IPS-15b (cell line): ENCODE measurements around the gene IFI27L1.

Source experiments
- H3K27me3 ChIP-seq: one replicate; pipeline ENCODE4 v1.6.1; 2013; ENCODE audit warnings: low read length; ENCODE audit not compliant: control insufficient read depth, insufficient read depth
- H3K36me3 ChIP-seq: one replicate; pipeline ENCODE4 v1.6.1; 2013; ENCODE audit warnings: low read length; ENCODE audit not compliant: control insufficient read depth, insufficient read depth
- H3K4me1 ChIP-seq: one replicate; pipeline ENCODE4 v1.6.1; 2013; ENCODE audit warnings: mild to moderate bottlenecking, low read length; ENCODE audit not compliant: control insufficient read depth, insufficient read depth
- H3K4me3 ChIP-seq: one replicate; pipeline ENCODE4 v1.5.1; 2013; ENCODE audit warnings: low read depth, low read length
- H3K9ac ChIP-seq: one replicate; pipeline ENCODE4 v1.6.1; 2013; ENCODE audit warnings: low read depth, mild to moderate bottlenecking, low read length
- H3K9me3 ChIP-seq: one replicate; pipeline ENCODE4 v1.6.1; 2013; ENCODE audit warnings: mild to moderate bottlenecking, low read length; ENCODE audit not compliant: control insufficient read depth, insufficient read depth

IFI27L1 gene

DNA sequence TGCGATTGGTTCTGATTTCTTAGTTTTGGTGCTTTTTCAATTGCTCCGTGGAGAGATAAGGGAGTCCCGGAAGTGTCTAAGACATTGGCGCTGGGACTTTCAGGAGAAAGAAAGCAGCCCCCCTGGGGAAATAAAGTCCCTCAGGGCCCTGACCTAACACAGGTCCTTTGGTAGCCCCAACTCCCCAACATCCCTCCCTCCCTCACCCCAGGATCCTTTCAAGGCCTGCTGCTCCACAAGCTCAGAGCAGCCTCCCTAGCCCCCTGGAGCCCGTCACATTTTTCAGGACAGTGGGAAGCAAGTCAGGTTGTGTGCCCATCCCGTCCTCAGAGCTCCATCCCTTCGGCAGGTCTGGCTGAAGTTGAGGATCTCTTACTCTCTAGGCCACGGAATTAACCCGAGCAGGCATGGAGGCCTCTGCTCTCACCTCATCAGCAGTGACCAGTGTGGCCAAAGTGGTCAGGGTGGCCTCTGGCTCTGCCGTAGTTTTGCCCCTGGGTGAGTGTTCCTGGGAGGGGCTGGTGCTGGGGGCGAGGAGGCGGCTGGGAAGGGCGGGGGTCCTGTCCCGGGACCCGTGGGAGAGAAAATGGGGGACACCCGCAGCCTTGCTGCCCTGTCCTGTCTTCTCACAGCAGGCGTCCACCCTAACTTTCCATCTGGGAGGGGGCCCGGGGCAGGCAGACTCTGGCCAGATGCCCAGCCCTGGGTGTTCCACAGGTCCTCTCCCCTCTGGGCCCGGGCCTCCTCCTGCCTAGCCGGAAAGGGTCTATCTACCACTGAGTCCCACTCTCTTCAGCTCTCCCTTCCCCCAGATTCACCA lies 30.4 kb downstream of the IFI27L1 start:
- Histone ChIP-seq H3K4me3 (no peak overlapping the region), H3K4me1 (no peaks in the 10 kb centered on the region), H3K9ac (no peak overlapping the region), H3K27me3 (no peaks in the 10 kb centered on the region), H3K36me3 (no peaks in the 10 kb centered on the region), H3K9me3 (no peaks in the 10 kb centered on the region)

DNA sequence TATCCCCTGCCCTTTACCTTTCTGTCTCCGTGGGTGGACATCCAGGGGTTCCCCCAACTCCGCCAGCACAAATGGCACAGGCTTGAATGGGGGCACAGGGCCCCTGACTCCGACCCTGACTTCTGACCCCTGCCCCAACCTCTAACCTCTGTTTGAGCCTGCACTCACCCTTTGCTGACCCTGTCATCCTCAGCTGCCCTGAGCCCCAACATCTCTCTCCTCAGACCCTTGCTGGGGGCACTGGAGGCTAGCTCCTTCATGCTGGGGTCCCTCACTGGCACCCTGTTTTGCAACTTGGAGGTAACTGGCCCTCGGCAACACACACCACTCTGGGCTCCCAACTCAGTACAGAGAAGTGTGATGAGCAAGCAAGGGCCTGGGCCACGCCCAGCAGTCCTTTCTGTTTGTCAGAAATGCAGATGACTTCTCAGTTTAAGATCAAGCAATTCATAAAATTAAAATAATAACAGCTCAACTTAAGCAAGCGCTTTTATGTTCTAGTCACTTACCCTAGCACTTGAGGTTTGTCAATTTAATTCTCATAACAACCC lies 31.5 kb downstream of the IFI27L1 start:
- no peak overlapping the region for H3K9ac ChIP-seq
- no peaks in the 10 kb centered on the region for H3K9me3 ChIP-seq
- H3K4me3 ChIP-seq, result no peak overlapping the region
- H3K4me1 ChIP-seq, result no peaks in the 10 kb centered on the region
- H3K27me3 ChIP-seq, result no peaks in the 10 kb centered on the region
- no peaks in the 10 kb centered on the region for H3K36me3 ChIP-seq

DNA sequence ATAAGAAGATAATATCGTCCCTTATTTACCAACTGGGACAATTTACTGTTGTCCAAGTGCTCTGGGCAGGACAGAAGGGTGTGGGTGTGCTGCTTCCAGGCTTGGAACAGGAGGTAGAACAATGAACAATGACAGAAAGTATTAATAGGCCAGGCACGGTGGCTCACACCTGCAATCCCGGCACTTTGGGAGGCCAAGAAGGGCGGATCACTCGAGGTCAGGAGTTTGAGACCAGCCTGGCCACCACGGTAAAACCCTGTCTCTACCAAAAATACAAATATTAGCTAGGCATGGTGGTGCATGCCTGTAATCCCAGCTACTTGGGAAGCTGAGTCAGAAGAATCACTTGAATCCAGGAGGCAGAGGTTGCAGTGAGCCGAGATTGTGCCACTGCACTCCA lies 32.0 kb downstream of the IFI27L1 start:
- no peak overlapping the region for H3K4me3 ChIP-seq
- H3K27me3 ChIP-seq, result no peaks in the 10 kb centered on the region
- no peak overlapping the region for H3K9ac ChIP-seq
- no peaks in the 10 kb centered on the region for H3K4me1 ChIP-seq
- H3K36me3 ChIP-seq, result no peaks in the 10 kb centered on the region
- no peaks in the 10 kb centered on the region for H3K9me3 ChIP-seq

DNA sequence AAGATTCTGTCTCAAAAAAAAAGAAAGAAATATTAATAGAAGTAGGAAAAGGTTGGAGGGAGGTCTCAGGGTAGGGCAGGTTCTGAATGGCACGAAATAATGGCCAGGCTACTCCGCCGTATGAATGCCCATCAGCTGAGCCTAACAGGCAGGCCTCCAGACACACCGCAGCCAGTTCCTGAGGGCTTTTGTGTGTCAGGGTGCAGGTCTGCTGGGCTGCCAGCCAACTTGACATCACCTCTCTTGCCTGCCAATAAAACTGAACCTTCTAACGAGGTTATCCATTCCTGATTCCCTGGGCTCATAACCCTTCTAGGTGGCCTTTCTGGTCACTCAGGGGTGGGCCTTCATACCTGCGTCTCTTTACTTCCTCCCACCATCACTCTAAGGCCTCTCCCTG lies 32.4 kb downstream of the IFI27L1 start:
- Histone ChIP-seq H3K27me3 (no peaks in the 10 kb centered on the region), H3K36me3 (no peaks in the 10 kb centered on the region), H3K4me3 (no peak overlapping the region), H3K9me3 (no peaks in the 10 kb centered on the region), H3K9ac (no peak overlapping the region), H3K4me1 (no peaks in the 10 kb centered on the region)

DNA sequence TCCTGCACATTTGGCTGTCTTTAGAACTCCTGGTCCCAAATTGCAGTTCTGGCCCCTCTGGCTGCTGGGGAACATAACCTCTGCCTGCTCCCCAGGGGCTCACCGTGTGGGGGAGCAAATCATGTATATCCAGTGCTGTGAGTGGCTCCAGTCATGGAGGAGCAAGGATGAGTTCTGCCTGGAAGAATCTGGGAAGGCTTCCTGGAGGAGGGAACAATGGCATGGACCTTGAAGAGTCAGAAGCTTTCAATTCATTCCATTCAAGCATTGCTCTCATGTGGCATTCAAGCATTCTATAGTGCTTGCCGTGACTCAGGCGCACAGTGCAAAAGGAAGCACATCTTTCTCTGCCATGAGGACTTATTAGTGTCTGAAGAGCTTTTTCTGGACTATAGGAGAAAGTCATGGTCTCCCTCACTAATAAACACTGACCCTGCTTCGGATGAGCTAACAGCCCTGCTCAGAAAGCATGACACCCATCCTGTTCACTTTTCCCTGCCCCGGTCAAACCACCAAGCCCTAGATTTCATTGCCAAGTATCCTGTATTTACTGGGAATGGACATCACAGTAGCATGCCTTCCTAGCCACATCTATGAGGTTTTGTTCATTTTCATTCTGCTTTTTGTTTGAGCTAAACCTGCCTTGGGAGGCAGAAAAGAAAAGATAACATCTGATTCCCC lies 32.9 kb downstream of the IFI27L1 start:
- Histone ChIP-seq H3K9ac (no peak overlapping the region), H3K9me3 (no peaks in the 10 kb centered on the region), H3K36me3 (no peaks in the 10 kb centered on the region), H3K4me3 (no peak overlapping the region), H3K4me1 (no peaks in the 10 kb centered on the region), H3K27me3 (no peaks in the 10 kb centered on the region)

DNA sequence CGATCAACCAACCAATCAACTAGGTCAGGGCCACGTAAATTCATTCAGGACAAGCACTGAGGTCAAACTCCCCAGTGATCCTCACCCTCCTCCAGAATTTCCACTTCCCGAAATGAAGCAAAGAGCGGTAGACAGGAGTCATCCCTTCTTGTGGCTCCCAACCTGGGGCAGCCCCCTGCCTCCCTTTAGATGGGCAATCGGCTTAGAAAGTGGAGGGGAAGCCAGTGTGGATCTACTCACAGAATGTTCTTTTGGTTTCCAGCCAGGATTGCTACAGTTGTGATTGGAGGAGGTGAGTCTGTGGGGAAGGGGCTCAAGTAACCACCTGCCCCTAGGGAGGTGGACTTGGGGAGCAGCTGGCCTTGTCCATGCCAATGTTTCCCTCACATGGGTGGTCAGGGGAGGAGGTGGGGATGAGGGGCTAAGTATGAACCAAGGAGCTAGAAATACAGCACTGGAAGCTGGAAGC lies 33.5 kb downstream of the IFI27L1 start:
- Histone ChIP-seq H3K4me3 (no peak overlapping the region), H3K9ac (no peak overlapping the region), H3K4me1 (no peaks in the 10 kb centered on the region), H3K9me3 (no peaks in the 10 kb centered on the region), H3K27me3 (no peaks in the 10 kb centered on the region), H3K36me3 (no peaks in the 10 kb centered on the region)

DNA sequence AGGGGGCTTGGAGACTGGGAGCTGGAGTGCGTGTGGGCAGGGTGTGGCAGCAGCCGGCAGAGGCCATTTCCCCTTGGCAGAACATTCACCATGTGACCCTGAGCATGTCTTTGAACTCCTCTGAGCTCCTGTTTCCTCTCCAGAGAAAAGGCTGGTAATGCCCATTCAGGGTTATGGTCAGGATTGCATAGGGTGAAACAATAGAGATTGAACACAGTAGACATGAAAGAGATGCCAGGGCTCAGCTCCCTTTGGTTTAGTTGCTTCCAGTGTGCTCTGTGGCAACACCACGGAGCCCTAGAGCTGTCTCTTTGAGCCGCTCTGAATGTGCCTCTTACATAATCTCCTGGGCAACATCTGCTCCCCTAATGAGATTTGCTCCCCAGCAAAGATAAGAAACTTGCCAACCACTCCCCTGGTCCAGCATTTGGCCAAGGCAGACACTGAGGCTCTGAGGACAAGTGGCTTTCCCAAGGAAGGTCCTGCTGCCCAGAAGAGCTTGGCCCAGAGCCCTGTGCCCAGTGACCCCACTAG lies 34.0 kb downstream of the IFI27L1 start:
- no peaks in the 10 kb centered on the region for H3K4me1 ChIP-seq
- no peaks in the 10 kb centered on the region for H3K9me3 ChIP-seq
- no peak overlapping the region for H3K9ac ChIP-seq
- no peaks in the 10 kb centered on the region for H3K36me3 ChIP-seq
- no peaks in the 10 kb centered on the region for H3K27me3 ChIP-seq
- no peak overlapping the region for H3K4me3 ChIP-seq

DNA sequence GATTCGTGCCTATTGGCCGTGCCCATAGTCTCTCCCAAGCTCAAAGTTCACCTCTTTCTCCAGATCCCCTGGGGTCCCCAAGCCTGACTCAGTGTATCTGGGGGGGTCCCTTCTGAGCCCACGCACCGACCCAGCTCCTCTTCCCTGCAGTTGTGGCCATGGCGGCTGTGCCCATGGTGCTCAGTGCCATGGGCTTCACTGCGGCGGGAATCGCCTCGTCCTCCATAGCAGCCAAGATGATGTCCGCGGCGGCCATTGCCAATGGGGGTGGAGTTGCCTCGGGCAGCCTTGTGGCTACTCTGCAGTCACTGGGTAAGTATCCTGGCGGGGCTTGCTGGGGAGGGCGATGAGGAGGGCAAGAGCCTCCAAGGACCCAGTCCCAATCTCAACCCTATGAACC lies 34.5 kb downstream of the IFI27L1 start:
- no peak overlapping the region for H3K4me3 ChIP-seq
- H3K27me3 ChIP-seq, result no peaks in the 10 kb centered on the region
- H3K9me3 ChIP-seq, result no peaks in the 10 kb centered on the region
- no peak overlapping the region for H3K9ac ChIP-seq
- no peaks in the 10 kb centered on the region for H3K36me3 ChIP-seq
- no peaks in the 10 kb centered on the region for H3K4me1 ChIP-seq

DNA sequence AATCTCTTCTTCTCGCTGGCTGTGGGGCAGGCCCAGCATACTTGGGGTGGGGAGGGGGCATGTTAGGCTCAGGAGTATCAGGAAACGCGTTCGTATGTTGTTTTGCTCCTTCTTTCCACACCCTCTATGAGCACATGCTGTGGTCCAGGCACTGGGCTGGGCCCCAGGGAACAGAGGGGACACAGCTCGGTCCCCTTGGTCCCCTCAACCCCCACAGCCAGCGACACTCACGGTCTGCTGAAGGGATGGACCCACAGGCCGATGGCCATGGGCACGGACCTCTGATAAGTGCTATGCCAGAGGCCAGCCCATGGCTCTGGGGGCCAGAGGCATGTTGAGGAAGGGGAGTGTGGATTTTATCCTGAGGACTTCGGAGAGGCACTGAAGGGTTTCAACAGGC lies 35.6 kb downstream of the IFI27L1 start:
- Histone ChIP-seq H3K36me3 (no peaks in the 10 kb centered on the region), H3K9ac (no peak overlapping the region), H3K4me1 (no peaks in the 10 kb centered on the region), H3K27me3 (no peaks in the 10 kb centered on the region), H3K4me3 (no peak overlapping the region), H3K9me3 (no peaks in the 10 kb centered on the region)

DNA sequence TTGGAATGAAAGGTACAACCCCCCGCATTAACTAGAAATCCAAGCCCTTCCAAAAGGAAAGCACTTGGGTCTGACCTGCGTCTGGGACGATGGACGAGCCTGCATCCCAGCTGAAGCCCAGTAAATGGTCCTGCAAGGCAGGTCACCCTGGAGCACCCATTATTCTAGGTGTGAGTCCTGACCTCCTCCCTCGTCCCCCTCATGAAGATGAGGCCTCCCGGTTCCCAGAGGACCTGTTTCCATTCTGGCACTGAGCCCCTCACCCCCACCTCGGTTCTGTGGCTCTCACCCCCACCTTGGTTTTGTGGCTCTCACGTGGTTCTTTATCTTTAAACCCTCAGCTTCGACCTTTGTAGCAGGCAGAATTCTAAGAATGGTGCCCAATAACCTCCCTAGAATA lies 36.7 kb downstream of the IFI27L1 start:
- Histone ChIP-seq H3K9ac (no peak overlapping the region), H3K9me3 (no peaks in the 10 kb centered on the region), H3K4me3 (no peak overlapping the region), H3K4me1 (no peaks in the 10 kb centered on the region), H3K27me3 (no peaks in the 10 kb centered on the region), H3K36me3 (no peaks in the 10 kb centered on the region)

DNA sequence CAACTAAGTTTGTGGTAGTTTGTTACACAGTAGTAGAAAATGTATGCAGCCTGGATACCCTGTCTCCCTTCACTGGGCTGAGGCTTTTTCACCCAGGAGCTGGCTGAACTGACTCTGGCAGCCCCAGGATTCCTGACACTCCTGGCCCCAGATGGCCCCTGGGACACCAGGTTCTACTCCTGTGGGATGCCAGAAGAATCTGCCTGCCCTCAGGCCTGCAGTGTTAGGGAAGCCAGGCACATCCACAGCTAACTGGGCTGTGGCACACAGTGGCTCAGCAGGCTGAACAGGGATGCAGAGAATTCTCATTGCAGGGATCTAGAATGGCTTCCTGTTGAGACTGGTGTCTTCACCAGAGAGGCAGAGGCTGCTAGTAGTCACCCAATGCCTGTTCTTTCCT lies 38.0 kb downstream of the IFI27L1 start:
- Histone ChIP-seq H3K9me3 (no peaks in the 10 kb centered on the region), H3K27me3 (no peaks in the 10 kb centered on the region), H3K9ac (no peak overlapping the region), H3K4me1 (no peaks in the 10 kb centered on the region), H3K36me3 (no peaks in the 10 kb centered on the region), H3K4me3 (no peak overlapping the region)
